ENCODE results near the gene RFC4. TPM values are rescaled to one million over a fixed set of nuclear protein-coding genes. Genes with fewer than 3 reads are reported as not detected.
A peak's percentile ranks its signal among the peaks of the same experiment; 100 is the strongest.

RFC4 gene
- total RNA-seq, 1 donor from 2014 or later = 187 TPM

DNA sequence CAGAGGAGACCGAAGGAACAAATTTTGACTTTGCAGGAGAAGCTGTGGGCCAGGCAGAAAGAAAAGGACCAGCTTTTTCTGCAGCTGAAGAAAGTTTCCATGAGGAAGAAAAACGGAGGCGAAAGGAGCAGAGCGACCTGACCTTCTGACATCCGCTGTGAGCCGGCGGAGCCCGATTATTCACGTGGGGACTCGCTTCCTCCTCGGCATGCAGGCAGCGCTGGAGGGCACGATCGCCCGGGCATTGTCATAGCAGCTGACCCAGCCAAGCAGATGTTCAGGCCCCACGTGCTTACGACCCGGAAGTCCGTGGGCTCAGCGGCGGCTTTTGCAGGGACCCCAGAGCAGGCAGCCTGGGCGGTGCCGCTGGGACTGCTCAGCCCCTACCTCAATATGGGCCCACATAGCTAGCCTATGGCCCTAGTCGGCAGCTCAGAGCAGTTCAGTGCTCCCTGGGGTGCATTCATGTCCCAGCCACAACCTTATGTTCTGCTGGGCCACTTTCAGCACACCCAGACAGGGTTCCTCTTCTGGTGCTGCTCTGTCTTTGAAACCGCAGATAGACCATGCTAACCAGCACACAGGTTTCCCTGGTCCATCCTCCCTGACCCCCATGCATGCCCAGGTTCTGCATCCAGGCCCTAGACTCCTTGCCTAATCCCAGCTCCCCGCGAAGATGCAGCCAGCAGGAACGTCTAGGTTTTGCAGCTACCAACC is 33.4 kb downstream of the RFC4 start:
- H3K4me1 ChIP-seq = no peaks in the 10 kb centered on the region
- H3K4me2 ChIP-seq = peak overlapping the region; percentile 38
- no peak overlapping the region for H3K4me3 ChIP-seq
- no peak overlapping the region for H3K9ac ChIP-seq
- Mint-ChIP-seq H3K27ac (no peak overlapping the region), H3K36me3 (no peaks in the 10 kb centered on the region), H3K27me3 (ENCODE audit: insufficient read depth, low read depth) (no peaks in the 10 kb centered on the region), H3K4me3 (no peak overlapping the region), H3K9me3 (no peaks in the 10 kb centered on the region), H3K4me1 (peaks cover 8% of the 10 kb centered on the region)
- H4K20me1 ChIP-seq (ENCODE audit: low read depth) = no peaks in the 10 kb centered on the region
- peak; percentile 19 for DNase-seq (ENCODE audit: low spot score)
- no peaks in the 10 kb centered on the region for H3F3A ChIP-seq (ENCODE audit: low read depth)
- no peaks in the 10 kb centered on the region for H3K79me2 ChIP-seq (ENCODE audit: low read depth)
- peak overlapping the region; percentile 72 for H2AFZ ChIP-seq (replicated peaks)
- H3K27me3 ChIP-seq = peaks cover 11% of the 10 kb centered on the region
- no peaks in the 10 kb centered on the region for H3K36me3 ChIP-seq
- no peak overlapping the region for H3K27ac ChIP-seq
- H3K9me3 ChIP-seq (ENCODE audit: low read depth) = no peaks in the 10 kb centered on the region
- TF ChIP-seq, protein P1, sequence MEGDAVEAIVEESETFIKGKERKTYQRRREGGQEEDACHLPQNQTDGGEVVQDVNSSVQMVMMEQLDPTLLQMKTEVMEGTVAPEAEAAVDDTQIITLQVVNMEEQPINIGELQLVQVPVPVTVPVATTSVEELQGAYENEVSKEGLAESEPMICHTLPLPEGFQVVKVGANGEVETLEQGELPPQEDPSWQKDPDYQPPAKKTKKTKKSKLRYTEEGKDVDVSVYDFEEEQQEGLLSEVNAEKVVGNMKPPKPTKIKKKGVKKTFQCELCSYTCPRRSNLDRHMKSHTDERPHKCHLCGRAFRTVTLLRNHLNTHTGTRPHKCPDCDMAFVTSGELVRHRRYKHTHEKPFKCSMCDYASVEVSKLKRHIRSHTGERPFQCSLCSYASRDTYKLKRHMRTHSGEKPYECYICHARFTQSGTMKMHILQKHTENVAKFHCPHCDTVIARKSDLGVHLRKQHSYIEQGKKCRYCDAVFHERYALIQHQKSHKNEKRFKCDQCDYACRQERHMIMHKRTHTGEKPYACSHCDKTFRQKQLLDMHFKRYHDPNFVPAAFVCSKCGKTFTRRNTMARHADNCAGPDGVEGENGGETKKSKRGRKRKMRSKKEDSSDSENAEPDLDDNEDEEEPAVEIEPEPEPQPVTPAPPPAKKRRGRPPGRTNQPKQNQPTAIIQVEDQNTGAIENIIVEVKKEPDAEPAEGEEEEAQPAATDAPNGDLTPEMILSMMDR (IDR thresholded peaks at IDR 0.05) = no peak
- TF ChIP-seq EZH2phosphoT487 (IDR thresholded peaks at IDR 0.05) = no peak
- no peak for TF ChIP-seq EZH2 (IDR thresholded peaks at IDR 0.05)

DNA sequence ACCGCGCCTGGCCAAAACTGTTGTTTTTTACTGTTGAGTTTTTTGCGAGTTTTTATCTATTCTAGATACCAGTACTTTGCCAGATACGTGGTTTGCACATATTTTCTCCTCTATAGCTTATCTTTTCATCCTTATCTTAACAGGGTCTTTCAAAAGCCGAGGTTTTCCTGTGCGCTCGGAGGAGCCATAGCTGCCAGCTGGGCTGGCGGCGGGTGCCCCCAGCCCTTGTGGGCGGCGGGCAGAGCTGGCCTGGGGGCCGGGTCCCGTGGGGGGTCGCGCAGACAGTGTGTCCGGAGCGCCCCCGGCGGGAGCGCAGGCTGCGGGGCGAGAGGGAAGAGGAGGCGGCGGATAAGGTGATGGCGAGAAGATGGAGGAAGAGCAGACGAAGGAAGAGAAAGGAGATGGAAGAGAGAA is 34.0 kb downstream of the RFC4 start:
- no peaks in the 10 kb centered on the region for H3K4me1 ChIP-seq
- no peak for TF ChIP-seq EZH2phosphoT487 (IDR thresholded peaks at IDR 0.05)
- TF ChIP-seq, protein P1 (IDR thresholded peaks at IDR 0.05) = peak; percentile 8
- Mint-ChIP-seq H3K36me3 (no peaks in the 10 kb centered on the region), H3K27me3 (ENCODE audit: insufficient read depth, low read depth) (no peaks in the 10 kb centered on the region), H3K4me3 (no peak overlapping the region), H3K27ac (no peak overlapping the region), H3K4me1 (peaks cover 8% of the 10 kb centered on the region), H3K9me3 (no peaks in the 10 kb centered on the region)
- H2AFZ ChIP-seq (replicated peaks) = peak overlapping the region; percentile 72
- no peak overlapping the region for H3K4me3 ChIP-seq
- no peaks in the 10 kb centered on the region for H3K79me2 ChIP-seq (ENCODE audit: low read depth)
- H3K36me3 ChIP-seq = no peaks in the 10 kb centered on the region
- H4K20me1 ChIP-seq (ENCODE audit: low read depth) = no peaks in the 10 kb centered on the region
- peaks cover 11% of the 10 kb centered on the region for H3K27me3 ChIP-seq
- H3K9ac ChIP-seq = no peak overlapping the region
- DNase-seq (ENCODE audit: low spot score) = no peak
- H3F3A ChIP-seq (ENCODE audit: low read depth) = no peaks in the 10 kb centered on the region
- H3K9me3 ChIP-seq (ENCODE audit: low read depth) = no peaks in the 10 kb centered on the region
- no peak overlapping the region for H3K27ac ChIP-seq
- H3K4me2 ChIP-seq = peak overlapping the region; percentile 38

DNA sequence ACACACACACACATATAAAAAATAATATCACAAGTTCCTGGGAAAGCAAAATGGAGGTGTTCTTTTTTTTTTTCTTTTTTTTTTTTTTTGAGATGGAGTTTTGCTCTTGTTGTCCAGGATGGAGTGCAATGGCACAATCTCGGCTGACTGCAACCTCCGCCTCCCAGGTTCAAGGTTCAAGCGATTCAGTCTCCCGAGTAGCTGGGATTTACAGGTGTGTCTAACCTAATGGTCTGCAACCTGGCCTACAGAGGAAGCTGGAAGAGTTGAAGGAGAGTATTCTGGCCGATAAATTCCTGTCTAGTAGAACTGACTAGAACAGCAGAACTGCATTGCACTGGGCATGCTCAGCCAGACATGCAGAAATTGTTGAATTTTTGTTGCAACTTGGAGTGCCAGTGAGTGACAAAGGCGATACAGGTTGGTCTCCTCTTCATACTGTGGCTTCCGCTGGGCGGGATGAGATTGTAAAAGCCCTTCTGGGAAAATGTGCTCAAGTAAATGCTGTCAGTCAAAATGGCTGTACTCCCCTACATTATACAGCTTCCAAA is 45.3 kb downstream of the RFC4 start:
- H3K27me3 ChIP-seq = no peaks in the 10 kb centered on the region
- H3K9me3 ChIP-seq (ENCODE audit: low read depth) = no peaks in the 10 kb centered on the region
- H3K9ac ChIP-seq = no peak overlapping the region
- Mint-ChIP-seq H3K36me3 (no peaks in the 10 kb centered on the region), H3K27me3 (ENCODE audit: insufficient read depth, low read depth) (peaks cover 2% of the 10 kb centered on the region), H3K27ac (no peak overlapping the region), H3K4me3 (no peak overlapping the region), H3K4me1 (peaks cover 6% of the 10 kb centered on the region), H3K9me3 (peaks cover 4% of the 10 kb centered on the region)
- H3K27ac ChIP-seq = no peak overlapping the region
- H3K79me2 ChIP-seq (ENCODE audit: low read depth) = no peaks in the 10 kb centered on the region
- TF ChIP-seq, protein P1 (IDR thresholded peaks at IDR 0.05) = no peak
- no peak for TF ChIP-seq EZH2phosphoT487 (IDR thresholded peaks at IDR 0.05)
- no peak for TF ChIP-seq EZH2 (IDR thresholded peaks at IDR 0.05)
- H3K36me3 ChIP-seq = no peaks in the 10 kb centered on the region
- H3K4me2 ChIP-seq = no peak overlapping the region
- no peaks in the 10 kb centered on the region for H3K4me1 ChIP-seq
- no peak for DNase-seq (ENCODE audit: low spot score)
- no peaks in the 10 kb centered on the region for H3F3A ChIP-seq (ENCODE audit: low read depth)
- peak overlapping the region; percentile 34 for H2AFZ ChIP-seq (replicated peaks)
- no peak overlapping the region for H3K4me3 ChIP-seq
- no peaks in the 10 kb centered on the region for H4K20me1 ChIP-seq (ENCODE audit: low read depth)
